GM21526 (cell line): ENCODE measurements around the gene ENO3.

Source experiments
- ATAC-seq: cut with Tn5 transposase; IDR thresholded peaks from one replicate; pipeline ENCODE4 v1.9.1; 2021; ENCODE audit warnings: moderate library complexity; ENCODE audit not compliant: unreplicated experiment, low FRiP score

Gene ENO3

DNA sequence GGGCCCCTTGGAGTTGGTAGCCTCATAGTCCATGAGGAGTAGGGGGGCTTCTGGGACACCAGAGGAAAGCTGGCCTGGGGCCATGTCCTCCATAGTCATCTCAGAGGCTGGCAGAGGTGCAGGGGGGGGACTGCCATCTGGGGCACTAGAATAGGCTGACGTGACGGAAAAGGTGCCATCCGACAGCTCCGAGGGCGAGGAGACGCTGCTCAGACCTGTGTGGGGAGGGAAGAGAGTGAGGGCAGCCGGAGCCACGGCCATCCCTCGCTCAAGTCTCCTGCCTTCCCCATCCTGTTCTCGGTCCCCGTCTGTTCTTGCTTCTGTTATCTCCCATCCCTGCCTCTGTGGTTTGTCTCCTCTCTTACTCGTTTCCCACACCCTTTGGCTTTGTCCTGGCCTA is 21.4 kb downstream of the ENO3 start:
- ATAC-seq, result no peak

DNA sequence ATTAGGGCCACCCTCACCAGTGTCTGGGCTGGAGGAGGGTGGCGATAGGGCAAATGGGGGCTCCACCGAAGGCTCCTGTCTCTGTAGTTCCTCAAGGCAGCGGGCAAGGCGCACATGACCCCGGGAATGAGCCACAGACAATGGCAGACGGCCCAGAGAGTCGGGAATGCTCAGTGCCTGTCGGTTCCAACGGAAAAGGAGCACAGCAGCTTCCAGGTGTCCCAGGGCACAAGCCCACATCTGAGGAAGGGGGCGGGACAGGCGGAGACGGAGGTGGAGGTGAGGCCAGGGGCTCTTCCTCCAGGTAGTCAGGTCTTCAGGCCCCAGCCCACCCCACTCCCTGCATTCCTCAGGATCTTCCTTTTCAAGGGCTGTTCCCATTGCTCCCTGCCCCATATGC is 21.8 kb downstream of the ENO3 start:
- ATAC-seq, result no peak

DNA sequence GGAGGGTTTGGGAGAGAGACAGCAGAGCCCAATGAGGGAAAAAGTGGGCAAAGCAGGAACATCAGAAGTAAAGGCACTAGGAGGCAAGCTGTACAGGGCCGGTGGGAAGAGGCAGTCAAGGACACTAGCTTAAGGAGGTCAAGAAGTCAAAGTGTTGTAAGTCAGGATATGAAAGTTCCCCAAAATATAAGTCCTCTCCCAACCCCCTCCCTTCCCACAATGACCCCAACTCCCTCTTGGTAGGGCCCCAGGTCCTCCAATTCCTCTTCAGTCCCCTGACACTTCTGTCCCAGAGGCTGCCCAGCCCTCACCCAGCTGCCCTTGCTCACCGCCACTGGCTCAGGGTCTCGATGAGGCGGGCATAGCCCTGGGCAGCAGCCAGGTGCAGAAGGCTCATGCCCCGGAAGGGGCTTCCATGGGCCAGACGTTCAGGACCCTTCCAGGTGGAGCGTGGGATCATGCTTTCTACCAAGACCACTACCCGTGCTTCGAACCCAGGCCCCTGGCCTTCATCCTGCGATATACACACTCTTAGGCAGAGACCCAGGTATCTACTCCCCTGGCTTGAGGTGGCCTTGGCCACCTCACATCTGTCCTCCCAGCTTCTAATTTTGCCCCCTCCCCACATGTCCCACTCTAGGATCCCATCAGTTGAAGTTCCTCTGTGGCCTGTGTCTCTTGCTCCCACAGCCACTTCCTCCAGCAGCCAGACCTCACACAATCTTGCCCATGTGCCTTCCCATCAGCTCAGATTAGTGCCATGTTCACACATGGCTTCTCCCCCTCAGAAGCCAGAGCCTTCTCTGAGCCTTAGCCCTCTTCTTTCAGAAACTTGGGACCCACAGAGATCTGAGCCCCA is 22.6 kb downstream of the ENO3 start:
- ATAC-seq, result no peak

DNA sequence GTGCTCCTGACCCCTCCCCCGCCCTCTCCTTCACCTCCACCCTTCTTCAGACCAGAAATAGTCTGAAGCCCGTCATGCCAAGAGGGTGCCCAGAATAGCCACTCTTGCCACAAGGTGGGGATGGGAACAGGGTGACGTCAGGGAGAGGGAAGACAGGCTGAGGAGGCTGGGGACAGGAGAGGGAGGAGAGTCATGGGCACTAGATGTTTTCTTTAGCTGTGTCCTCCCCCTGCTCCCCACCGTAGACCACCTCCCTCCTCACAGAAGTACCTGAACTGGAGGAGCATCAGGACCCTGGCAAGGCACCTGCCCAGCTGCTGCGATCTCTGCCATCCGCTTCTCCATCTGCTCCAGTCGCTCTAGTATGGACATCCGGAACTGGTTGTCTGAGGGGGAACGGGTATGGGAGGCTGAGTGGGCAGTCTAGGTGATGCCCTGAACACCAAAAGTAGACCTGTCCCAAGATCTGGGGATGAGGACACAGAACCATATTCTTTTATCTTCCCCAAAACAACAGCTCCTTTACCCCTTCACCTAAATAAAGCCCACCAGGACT is 23.3 kb downstream of the ENO3 start:
- ATAC-seq, result no peak

DNA sequence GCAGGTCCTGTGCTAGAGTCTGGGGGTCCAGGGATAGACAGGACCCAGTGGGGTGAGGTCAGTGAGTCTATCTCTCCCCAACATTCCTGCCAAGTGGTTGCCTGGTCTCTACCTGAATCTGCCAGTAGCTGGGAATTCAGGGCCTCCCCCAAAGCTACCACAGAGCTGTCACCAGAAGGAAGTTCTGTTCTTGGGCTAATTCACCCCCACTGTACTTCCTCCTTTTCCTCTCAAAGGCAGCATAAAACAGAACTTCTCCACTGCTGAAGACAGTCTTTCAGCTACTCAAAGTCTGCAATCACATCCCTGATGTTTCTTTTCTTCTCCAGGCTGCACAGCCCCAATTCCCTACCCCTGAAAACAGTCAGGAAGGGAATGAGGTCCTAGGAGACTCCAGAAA is 27.8 kb downstream of the ENO3 start:
- ATAC-seq, result no peak

DNA sequence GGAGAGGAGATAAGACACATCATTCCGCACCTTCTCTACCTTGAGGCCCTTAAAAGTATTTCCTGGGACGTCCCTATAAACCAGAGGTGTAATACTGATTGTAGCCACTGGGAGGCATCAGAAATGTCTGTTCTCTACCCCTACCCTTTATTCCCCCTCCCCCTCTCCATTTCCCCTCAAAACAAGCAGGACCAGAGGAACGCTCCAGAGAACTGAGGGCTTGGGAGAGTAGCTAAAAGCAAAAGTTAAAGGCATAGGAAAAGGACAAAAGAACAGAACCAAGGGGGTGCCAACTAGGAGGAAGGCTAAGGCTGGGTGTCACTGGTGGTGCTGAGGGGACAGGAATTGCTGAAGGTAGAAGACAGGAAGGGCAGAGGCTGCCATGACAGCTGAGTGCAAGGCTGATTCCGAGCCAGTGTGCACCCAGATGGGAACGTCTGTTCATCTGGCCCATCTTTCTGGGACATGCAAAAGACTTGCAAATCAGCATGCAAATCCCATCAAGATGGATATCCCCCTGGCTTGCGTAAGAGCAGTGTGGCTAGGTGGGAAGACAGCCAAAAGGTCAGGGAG is 29.8 kb downstream of the ENO3 start:
- ATAC-seq, result no peak

DNA sequence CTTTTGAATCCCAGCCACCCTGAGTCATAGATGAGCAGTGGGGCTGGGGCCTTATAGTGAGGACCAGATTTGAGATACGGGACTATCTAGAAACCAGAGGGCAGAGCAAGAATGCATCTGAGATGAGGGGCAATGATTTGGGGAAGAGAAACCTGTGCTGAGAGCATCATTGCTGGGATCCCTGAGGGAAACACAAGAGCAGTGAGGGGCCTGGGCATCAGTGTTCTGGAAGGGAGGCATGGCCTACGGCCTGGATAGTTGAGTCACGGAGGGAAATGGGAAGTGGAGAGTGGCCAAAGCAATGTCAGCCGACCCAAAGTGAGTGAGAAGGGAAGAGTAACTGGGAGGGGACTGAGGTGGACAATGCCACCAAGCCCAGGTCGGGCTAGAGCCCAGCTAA is 31.4 kb downstream of the ENO3 start:
- ATAC-seq, result no peak

DNA sequence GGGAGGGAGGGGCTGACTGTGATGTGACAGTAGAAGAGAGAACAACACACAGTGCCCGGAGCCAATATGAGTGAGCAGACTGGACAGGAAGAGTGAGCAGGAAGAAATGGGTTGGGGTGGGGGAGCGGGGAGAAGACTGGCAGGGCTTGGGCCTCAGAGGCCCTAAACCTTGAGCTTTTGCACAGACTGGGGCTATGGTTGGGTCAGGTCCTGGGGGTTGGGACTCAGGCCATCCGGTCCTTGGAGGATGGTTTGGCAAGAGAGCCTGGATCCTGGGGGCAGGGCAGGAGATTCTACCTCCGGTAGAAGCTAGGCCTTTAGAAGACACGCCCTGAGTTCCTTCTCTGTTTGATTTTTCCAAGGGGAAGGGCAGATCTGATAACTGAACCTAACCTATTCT is 35.5 kb downstream of the ENO3 start:
- no peak for ATAC-seq

DNA sequence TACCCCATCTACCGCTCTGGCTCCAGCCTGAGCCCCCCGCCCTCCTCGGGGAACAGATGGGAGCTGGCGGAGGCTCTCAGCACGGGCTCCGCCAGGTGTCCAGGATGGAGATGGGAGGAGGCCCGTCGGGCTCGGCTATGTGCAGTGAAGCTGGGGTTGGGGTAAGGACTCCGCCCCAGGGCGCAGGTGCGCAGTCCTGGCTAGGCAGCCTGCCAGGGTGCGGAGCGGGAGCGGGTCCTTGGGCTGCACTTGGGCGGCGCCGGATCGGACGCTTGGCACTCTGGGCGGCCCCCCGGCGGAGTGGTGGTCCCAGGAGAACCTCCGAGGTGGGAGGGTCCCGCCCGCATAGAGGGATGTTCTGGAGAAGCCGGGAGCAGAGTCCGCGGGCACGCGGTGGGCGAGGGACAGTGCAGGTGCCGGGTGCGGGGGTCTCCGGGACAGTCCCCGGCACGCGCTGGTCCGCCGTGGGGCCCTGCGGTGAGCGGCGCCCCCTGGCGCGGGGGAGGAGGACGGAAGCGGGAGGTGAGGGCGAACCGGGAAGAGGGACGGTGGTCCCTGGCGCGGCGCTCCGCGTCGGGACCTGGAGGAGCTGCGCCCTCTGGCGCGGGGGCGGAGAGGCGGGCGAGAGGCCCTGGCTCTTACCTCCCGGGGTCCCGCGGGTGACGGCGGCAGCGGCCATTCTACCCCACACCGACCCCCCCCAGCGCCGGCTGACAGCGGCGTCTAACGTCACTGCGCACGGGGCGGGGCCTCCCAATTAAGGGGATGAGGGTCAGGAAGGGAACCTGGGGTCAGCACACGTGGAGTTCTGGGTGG is 36.2 kb downstream of the ENO3 start, which contains the start of gene CAMTA2:
CAMTA2 (minus strand) TSS at position 725 of the 816 bp plus-strand sequence. CDS start 1,453 bp downstream, outside the sequence.
- peak; percentile 49 for ATAC-seq

DNA sequence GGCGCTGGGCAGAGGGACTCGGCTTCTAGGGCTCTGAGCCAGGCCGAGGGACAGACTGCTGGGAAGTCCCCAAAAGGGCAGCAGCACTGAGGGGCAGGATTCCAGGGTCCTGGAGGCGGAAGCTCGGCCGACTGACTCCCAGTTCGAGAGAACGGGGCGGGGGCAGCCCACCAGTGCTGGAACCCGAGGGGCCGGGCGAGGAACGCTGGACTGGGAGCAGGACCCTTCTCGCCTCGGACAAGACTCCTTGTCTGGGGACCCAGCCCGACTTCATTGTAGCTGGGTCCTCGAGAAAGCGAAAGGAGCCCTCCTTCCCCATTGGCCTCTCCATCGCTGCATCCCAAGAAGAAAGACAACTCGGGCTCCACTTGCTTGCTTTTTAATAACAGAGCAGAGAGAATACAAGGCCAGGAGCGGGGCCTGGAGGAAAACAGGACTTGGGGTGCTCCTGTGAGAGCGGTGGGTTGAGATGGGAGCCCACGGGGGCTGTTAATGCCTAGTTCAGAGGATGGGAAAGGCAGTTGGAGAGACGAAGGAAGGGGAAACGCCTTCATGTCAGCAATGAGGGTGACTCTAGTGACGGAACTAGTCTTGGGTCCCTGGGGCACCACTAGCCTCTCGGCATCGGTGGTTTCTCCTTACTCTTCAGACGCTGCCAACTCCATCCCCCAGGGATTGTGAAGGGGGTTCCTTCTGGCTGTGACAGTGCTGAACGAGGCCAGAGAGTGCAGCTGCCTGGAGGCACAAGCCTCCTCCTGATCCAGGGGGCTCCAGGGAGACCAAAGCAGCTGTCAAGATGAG is 37.0 kb downstream of the ENO3 start:
- ATAC-seq, result no peak

DNA sequence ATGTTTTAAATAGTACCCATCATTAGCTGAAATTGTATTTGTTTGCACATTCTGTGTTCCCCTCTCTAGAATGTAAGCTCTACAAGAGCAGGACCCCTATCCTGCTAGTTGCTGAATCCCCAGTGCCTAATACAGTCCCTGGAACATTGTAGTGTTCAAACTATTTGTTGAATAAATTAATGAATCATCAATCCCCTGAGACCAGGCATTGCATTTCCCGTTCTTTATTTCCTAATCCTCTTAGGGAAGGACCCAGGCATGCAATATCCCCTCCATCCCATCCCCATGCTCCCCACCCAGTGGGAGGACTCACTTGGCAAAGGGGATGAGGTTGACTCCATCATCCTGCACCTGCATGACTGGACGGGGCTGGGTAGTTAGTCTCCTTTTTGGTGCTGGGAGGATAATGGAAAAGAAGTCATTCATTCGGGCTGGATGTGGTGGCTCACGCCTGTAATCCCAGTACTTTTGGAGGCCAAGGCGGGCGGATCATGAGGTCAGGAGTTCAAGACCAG is 43.2 kb downstream of the ENO3 start:
- ATAC-seq, result no peak

DNA sequence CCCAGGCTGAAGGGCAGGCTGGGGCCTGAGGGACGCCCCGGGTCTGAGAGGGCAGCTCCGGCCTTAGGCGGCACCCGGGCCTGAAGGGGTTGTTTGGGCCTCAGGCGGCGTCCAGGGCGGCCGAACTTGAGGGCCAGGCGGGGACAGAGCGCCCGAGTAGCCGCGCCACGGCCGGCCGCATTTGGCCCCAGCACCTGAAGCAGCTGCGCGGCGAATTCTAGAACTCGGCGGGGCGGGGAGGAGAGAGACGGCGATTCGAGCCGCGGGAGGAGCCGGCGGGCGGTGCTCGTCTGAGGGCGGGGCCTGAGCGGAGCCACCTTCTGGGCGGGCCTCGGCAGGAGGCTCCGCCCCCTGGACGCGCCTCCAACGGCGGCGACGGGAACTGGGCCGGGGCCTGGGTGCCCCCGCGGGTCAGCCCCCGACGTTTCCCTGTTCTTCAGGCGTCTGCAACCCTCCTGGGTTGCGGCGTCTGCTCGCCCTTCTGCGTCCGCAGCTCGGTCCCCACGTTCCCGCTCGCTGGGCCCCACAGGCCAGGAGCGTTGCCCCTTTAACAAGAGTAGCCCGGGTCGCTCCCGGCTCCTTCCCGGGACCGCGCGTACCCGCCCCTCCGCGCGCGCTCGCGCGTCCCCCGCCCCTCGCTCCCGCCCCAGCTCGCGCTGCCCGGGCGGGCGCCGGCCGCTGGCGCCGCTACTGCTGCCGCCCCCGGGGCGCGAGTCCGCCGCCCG is 46.5 kb downstream of the ENO3 start, which contains the start of the genes INCA1 and KIF1C:
INCA1 (minus strand) TSS at position 221 of the 725 bp plus-strand sequence. CDS start 3,085 bp downstream, outside the sequence.
KIF1C (plus strand) TSS at position 649 of the 725 bp plus-strand sequence. CDS start 2,297 bp downstream, outside the sequence.
- ATAC-seq, result peak; percentile 74

DNA sequence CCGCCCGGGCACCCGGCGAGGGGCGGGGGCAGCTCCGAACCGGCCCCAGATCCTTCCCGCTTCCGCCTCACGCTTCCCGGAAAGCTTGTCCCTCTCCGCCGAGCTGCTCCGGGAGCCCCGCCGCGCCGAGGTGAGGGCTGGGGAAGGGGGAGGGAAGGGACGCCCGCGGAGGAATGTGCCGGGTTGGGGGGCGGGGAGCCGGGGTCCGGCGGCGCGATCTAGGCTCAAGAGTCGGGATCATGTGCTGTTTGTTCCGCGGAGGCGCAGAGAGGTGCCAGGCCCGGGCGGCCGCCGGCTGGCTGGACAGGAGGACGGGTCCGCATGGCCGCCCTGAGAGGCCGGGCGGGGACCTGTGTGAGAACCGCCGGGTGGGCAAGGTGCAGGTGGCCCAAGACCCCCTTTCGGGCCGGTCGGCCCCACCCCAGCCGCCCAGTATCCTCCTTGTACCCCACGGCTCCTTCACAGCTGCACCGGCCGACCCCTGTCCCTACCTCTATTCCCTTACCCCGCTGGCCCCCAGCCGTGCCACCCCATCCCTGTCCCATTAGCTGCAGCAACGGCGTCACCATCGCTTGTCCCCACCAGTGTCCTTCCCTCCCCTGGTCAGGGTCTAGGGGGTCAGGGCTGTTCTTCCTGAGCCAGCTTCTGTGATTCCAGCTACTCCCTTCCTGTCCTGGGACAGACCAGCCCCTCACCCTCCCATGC is 47.3 kb downstream of the ENO3 start:
- ATAC-seq, result no peak

DNA sequence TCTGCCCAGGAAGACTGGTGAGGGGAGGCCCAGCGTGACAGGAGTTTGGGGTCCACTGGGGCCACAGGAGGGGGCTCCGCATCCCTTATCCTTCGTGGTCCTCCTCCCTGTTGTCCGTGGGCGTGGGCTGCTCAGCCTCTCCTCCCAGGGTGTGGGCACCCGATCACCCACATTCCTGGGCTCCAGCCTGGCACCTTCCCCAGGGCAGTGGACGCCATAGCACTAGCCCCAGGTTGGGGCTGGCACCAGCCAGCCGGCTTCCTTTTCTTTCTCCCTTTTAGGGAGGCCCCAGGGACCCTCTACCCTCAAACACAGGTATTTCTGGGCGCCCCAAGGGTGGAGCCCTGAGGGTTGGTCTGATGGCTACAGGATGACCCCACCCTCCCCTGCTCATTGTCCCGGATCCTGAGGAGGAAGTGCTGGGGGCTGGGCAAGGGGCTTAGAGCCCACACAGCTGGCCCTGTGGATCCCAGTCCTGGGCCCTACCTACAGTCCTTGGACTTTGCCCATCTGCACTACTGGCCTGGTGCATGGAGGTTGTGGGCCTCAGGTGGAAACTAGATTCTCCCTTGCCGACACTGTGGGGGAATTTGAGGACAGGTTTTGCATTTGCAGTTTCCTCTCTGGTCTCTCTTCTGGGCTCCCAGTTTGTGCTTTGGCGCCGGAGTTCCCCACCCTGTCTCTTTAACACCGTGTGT is 48.0 kb downstream of the ENO3 start:
- ATAC-seq, result no peak

DNA sequence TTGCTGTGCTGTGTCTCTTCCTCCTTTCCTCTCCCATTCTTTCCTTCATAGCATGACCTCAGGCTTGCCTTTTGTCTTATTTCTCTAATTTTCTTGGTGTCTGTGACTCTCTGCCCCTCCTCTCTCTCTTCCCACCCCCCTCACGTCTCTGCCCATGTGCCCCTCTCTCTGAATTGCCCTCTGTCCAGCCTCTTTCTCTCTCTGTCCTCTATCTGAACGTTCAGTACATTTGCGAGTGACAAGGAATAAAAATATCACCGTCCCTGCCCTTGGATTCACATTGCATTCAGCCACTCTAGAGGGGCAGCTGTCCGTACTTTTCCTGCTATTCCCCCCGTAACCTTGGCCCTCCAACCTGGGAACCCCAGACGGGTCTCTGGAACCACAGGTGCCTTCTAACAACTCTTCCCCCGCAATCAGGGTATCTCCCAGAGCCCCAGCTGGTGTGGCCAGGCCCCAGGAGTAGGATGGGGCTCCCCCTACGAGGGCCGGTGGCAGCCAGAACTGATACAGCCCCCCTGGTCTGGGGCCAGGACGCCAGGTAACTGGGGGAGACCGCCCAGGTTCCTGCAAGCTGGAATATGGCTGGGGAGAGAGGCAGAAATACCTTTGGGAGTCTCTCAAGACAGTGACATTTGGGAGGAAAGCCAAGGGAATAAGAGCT is 48.6 kb downstream of the ENO3 start:
- ATAC-seq, result no peak

DNA sequence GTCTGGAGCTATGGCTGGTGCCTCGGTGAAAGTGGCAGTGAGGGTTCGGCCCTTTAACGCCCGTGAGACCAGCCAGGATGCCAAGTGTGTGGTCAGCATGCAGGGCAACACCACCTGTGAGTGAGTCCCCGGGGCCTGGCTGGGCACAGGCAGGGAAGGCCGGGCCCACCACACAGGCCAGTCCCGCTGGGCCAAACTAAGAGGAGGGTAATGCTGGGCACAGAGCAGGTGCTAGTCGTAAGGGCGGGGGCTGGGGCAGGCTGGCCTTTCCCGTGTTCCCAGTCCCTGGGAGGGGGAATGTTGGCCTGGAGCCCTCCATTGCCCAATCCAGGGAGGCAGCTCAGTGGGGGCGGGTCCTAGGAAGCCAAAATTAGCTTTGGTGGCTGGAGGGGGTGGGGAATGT is 49.3 kb downstream of the ENO3 start:
- no peak for ATAC-seq

DNA sequence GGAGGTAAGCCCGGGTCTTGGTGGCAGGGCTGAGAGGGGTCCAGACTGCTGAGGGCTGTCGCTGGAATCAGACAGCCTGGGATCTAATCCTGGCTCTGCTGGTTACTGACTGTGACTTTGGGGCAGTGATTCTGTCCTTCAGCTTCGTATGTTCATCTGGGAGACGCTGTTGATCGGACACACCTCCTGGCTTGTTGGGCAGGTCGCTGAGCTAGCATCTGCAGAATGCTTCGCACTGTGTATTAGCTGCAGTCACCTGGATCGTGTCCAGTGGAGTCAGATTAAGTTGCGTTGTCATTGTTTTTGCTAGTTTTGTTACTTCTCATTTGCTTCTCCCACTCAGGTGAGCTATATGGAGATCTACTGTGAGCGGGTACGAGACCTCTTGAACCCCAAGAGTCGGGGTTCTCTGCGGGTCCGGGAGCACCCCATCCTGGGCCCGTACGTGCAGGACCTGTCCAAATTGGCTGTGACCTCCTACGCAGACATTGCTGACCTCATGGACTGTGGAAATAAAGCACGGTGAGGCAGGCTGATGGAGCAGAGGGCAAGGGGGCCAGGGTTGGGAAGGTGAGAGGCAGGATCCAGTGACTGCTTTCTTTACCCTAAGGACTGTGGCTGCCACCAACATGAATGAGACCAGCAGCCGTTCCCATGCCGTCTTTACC is 51.3 kb downstream of the ENO3 start:
- ATAC-seq, result no peak
